HCEC 1CT (cell line): ENCODE measurements around the gene ATP6V1B1.

Experiments
- DNase-seq: peaks from one replicate; pipeline ENCODE4 v3.0.0-alpha.2; 2017

Gene ATP6V1B1

DNA sequence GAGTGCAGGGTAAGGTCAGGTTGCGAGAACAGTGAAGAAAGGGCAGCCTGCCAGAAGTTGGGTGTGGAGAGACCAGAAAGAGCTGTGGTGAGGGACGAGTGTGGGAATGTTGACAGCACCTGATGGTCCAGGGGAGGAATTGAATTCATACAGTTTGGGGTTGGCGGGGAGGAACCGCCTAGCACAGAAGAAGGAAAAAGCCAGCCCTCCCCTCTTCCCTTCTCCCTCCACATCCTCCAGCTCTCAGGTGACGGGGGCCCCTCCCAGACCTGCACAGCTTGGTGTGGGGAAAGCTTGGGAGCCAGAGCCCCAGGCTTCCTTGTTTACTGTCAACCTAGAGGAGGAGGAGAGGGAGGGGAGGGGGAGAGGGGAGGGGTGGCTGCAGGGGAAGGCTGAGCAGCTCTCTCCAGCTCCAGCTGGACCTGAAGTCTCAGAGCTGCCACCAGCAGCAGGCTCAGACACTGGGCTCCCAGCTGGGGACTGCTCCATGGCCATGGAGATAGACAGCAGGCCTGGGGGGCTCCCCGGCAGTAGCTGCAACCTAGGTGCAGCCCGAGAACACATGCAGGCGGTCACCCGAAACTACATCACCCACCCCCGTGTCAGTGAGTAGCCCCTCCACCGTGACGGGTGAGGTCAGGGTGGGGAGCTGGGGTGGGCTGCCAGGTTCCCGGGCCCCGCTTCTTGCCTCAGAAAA, at the start of gene ATP6V1B1:
ATP6V1B1 (plus strand) TSS at position 433 of the 697 bp plus-strand sequence; CDS start at position 488, 55 bp downstream.
- DNase-seq: no peak

DNA sequence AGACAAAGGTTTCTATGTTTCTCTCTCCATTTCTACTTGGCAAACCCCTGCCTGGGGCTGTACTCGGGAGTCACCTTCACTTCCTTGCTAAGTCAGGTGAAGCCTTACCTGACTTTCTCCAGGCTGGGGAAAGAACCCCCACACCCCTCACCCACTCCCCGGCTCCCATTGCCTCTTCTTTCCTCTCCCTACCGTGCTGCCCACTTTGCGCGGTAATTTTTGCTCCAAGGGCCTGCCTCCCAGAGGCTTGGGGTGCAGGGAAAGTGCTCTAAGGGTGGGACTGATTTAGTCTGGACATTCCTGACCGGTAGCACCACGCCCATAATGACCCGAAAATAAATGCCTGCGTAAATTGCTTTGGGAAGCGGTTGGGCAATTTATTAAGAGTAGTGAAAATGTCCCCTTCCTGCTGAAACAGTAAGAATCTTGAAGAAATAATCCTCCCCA, 49.1 kb upstream of the ATP6V1B1 start:
- DNase-seq: no peak

DNA sequence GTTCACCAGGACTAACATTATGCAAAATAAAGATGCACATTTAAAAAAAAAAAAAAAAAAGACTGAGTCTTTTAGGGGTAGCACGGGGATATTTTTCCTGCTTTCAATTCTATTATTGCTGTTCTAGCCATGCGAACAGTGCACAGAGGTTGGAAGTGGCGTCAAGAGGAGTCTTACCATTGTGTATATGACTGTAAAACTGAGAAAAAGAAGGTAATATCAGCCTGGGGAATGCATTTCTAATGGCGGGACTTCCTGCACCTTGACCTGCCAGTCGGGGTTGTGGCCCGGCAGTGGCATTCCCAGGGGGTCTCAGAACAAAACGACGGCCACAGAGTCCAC, 48.5 kb upstream of the ATP6V1B1 start:
- no peak for DNase-seq

DNA sequence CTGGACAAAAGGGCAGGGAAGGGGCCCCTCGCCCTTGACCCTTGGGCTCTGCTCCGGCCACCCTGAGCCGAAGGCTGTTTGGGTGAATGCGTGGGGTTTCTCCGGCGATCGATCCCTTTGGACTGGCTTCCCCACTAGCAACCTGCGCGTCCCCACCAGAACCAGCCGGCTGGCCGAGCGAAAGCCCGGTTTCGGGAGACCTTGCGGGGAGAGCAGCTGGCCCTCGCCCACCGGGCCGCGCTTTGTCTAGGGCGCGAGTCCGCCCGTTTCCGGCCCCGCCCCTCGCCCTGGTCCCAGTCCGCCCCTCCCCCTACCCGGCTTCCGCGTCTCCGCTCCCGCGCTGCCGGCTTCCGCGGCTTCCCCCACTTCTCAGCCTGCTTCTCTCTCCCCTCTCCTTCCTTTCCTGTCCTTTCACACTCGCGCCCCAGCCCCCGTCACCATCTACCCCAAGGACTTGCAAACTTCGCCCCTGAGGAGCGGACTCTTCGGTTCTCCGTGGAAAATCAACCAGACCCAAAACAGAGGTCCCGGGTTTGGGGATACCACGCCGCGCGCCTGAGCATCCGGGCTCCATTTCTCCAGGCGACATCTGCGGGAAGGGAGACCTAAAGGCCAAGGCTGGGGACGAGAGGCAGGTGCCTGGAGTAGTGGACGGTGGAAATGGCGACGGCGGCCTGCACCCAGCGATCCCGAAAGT, 48.0 kb upstream of the ATP6V1B1 start:
- DNase-seq: no peak

DNA sequence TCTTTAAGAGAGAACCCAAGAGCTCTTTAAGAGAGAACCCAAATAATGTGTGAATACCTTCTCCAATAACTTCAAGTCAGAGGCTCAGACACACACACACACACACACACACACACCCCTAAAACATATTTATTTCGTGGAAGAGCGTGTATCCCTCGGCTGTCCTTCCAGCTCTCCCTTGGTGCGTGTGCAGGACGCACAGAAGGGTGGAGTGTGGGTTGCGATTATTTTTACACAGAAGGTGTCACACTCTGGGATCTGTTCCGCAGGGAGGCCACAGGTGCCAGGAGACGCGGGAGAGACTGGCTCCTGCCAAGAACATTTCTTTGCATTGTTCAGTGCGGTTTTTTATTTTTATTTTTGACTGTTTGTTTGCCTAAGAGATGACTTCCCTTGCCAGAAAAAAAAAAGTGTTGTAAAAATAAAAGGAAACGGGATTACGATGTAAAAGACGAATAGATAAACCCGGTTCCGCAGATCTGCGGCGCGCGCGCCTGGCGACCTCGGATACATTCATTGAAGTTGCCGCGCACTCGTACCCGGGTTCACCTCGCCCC, 47.3 kb upstream of the ATP6V1B1 start:
- DNase-seq: no peak

DNA sequence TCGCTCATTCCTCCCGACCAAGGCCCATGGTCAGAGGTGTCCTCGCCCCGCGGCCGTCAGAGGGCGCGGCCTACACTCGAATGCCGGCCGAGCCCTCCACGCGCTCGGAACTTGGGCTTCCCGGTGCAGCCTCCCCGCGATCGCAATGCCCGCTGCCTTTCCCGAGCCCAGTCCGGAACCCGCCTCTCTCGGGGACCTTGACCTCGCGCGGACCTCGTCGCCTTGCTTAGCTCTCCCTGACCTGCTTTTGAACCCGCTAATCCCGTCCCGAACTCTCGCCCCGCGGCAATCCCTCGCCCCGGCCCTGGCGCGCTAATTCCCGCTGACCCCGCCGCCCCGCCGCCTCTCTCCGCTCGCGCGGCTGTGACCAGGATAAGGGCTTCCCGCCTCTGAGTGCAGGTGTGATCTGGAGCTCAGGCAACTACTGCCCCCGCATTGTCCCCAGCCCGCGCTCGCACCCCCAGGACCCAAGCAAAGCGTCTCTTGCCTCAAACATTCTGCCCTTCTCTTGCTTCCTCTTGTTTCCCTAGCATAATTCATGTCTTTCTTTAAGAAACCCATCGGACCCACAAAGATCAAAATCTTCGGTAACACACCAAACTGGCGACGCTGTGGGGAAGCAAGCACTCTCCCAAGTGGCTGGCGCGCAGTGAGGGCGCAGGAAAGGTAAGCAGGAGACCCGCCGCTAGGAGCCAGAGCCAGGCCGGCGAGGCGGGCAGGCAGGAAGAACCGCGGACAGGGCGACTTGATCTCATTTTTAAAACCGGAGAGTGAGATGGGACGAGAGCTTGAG, 46.6 kb upstream of the ATP6V1B1 start:
- no peak for DNase-seq

DNA sequence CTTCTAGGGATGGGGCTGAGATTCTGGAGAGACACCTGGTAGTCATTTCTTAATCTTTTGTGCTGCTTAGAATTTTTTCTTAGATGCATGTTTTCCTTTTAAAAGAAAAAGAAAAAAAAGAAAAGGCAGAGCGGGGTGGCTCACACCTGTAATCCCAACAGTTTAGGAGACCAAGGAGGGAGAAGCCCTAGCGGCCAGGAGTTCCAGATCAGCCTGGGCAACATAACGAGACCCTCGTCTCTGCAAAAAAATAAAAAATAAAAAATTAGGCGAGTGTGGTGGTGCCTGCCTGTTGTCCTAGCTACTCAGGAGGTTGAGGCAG, 46.0 kb upstream of the ATP6V1B1 start:
- DNase-seq: no peak

DNA sequence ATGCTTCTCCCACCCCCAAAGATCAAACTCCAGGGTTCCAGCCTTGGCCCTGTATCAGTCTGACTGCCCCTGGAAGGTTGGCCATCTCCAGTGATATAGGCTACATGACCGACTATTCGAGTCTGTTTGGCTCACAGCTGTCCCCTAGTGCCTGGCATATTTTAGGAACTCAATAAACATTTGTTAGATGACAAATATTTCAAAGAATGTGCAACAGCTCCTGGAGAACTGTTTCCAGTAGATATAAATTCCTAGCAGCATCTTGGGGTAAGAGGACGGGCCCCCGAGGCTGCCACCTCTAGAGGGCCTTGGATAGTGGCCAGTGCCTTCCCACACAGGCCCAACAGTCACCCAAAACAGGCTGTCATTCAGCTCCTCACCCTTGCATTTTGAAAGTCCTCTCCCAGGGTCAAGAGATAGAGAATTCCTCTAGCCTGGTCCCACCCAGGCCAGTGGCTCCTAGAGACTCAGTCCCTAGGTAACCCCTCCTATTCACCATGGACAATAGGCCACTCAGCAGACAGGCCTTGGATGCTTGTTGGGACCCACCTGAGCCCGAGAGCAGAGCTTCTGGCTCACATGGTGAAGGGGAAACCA, 45.1 kb upstream of the ATP6V1B1 start:
- peak; percentile 4 for DNase-seq

DNA sequence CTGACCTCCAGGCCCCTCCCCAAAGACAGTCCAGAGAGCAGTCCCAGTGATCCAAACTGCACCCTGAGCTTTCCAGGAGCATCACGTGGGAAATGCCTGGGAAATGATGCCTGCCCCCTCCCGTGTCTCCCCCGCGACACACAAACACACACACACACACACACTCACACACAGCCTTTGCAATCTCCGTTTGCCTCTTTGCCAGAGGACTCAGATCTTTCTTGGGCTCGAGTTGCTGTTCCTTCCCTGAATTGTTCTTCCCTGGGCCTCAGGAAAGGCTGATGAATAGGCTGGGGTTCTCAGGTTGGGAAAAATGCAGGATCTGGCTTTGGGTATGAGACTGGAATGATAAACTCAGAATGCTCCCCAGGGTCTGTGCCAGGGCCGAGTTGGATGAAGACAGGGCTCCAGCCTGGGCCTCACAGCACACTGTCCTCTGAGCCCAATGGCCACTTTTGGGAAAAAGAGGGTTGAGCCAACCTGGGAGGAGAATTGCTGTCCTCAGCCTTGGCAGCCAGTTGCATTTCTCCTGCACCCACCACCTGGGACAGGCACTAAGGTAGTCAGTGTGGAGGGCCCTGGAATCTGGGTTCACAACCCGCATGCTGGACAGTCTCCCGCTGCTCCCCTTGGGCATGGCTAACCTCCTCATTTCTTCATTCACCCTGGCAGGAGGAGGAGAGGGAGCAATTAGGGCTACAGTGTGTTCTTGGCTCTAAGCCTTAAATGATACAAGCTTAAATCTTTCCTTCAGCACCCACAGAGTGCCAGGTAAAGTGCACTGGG, 43.9 kb upstream of the ATP6V1B1 start:
- DNase-seq: no peak

DNA sequence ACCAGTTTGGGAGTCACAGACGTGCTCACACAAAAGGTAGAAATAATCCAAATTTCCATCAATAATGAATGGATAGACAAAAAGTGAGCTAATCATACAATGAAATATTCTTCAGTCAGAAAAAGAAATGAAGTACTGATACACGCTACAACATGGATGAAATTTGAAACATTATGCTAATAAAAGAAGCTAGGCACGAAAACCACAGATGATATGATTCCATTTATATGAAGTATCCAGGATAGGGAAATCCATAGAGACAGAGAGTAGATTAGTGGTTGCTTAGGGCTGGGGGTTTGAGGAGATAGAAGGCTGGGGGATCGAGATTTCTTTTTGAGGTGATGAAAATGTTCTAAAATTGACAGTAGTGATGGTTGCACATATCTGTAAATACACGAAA, 43.0 kb upstream of the ATP6V1B1 start:
- no peak for DNase-seq

DNA sequence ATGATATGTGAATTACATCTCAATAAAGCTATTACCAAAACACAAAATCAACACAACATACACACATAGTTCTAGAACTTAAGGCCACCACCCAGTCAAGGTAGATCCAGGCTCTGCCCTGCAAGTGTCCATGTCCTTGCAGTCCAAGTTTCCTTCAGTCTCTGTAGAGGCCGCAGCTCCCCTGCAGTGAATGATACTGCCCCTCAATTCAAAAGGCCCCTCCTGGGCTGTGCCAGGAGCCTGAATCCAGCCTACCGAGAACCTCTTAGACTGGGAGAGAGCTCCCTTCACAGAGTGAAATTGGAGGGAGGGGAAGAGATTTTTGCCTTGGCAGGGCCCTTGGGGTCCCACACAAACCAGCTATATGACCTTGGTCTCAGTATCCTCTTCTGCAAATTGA, 42.5 kb upstream of the ATP6V1B1 start:
- DNase-seq: no peak

DNA sequence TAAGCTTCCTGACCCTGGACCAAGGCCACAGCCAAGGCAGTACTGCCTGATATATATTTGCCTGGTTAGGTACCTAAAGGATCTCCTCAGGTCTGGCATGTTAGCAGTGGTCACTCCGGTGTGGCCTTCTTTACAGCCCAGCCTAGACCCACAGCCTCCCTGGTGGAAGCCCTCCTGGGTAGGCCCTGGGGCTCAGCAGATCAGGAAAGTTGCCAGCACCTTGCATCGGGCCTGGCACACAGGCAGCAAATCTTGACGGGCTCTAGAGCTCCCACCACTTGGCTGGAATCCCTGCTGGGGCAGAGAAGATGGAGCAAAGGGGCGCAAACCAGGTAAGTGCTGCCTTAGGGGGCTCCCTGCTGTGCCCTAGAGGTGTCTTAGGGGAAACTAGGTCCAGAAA, 40.9 kb upstream of the ATP6V1B1 start:
- no peak for DNase-seq

DNA sequence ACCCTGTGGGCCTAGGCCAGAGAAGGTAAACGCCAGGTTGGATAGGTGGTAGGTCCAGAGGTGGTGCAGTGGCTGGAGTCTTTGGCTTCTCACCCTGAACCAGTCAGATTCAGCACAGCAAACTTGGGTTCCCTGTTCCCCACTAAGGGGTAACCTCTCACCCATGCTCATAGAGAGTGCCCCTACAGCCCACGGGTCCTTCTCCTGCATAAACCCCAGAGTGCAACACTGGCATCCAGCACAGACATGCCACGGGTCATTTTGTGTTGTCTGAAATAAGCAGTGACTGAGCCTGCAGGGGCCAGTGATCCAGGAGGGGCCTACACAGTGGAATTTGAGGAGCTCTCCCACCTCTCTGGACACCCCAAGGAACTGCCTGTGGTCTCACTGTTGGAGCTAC, 40.5 kb upstream of the ATP6V1B1 start:
- no peak for DNase-seq

DNA sequence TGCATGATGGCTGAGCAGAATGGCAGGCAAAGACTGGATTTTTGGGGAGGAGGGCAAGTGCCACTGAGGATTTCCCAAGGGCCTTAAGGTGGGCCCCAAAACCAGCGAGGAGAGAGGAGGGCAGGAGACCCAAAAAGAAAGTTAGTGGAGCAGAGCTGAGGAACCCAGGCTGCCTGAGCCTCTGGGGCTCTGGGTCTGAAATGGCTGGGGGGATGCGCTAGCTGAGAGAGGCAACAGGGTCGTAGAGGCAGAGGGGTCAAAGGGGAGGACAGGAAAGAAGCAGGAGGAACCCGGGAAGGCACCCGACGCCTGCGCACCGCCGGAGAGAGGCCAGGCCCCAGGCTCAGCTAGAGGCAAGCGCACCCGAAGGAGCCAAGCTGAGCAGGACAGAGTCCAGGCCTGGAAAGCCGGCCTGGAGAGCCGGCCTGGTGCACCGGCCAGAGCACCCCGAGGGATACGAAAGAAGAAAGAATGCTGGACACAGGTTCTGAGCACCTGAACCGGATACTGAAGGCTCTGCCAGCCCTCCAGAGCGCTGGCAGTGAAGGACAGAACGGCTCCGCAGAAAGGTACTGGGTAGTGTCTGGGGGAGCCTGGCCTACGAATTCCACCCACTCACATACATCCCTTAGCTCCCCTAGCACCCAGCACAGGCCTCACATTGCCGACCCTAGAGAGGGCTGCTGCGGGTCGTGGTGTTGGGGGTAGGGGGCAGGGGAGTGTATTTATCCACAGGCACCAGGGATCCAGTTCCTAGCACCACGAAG, 39.5 kb upstream of the ATP6V1B1 start:
- DNase-seq: no peak

DNA sequence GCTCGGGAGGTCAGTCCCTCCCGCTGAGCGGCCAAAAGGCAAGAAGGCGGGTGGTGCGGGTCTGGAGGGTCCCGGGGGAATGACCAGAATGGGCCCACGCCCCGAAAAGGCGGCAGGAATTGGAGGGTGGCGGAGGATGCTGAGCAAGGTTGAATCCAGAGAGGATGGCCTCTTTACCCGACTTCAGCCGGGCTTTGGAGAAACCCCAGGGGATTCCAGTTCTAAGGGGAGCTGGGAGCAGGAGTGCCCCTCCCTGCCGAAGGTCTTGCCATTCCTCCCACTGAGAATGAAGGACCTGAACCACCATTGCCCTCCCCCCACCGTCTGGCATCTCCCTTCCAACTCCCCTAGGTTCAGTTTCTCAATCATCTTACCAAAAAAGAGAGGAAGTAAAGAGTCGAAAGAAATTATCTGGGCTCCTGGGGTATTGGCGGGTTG, 38.9 kb upstream of the ATP6V1B1 start:
- DNase-seq: no peak

DNA sequence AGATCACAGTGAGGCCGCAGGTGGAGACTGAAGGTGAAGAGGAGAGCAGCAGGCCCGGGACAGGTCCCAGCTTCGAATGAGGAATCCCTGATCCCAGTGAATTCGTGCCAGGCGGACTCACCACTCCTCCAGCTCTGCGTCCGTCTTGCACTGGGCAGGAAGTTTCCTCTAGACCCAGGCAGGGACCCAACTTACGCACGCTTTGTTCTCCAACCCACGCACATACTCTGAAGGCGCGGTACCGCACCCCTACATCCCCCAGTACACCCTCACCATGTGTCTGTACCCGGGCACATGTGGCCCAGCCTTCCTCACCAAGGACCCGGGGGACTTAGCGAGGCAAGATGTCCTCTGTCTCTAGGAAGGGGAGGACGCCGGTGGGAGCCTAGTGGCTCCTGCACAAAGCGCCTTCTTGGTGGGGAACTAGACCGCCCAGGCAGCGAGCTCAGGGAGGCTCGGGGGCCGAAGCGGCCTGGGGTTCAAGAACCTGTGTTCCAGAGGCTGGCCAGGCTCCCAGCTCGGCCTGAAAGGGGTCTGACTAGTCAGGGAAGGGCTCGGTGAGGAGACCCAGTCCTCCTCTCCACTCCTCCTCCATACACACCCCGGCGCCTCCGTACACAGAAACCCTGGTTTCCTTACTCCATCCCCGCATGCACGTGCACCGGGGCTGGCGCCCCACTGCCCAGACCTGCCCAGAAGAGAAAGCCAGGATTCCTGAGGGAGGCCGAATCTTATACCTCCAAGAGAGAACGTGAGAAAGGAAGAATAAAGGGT, 38.3 kb upstream of the ATP6V1B1 start:
- DNase-seq: no peak

DNA sequence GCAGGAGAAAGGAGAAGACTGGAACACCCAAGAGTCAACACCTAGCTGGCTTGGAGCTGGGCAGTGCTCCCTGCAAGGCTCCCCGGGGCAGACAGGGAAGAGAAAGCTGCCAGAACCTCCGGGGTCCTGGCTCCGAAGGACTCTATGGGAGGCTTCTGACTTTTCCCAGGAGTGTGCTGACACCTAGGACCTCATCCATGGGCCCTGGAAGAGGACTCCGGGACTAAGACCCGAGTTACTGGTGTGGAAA, 37.8 kb upstream of the ATP6V1B1 start:
- no peak for DNase-seq

DNA sequence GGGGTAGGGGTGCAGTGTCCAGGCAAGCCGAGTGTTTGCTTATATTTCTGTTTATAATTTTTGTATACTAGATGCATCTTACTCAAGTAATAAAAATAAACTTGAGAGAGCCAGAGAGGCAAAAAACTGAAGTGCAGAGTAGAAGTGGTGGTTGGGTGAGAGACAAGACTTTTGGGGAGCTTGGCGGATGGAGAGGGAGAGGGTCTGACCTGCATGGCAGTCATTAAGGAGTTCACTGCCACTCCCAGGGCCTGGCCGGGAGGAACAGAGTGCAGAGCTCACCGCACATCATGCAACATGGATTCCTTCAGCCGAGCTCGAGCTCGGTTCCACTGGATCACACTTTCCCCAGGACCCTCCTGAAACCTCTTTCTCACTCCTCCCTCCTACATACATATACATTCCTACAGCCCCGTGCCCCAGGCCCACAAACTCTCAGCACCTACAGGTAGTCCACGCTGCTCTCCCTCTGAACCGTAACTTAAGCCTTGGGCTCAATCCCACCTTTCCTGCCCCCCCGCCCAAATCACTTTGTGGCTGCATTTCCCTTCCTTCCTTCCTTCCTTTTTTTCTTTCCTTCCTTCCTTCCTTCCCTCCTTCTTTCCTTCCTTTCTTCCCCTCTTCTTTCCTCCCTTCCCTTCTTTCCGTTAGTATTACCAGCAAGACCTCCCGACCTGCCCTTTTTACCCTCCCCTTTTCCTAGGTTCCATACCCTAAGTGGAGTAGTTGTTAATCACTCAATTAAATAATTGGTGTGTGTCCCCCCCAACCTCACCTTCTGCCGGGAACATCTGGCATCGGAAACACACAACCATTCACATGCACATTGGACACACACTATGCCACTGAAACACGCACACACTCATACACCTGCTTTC, 37.1 kb upstream of the ATP6V1B1 start:
- DNase-seq: no peak

DNA sequence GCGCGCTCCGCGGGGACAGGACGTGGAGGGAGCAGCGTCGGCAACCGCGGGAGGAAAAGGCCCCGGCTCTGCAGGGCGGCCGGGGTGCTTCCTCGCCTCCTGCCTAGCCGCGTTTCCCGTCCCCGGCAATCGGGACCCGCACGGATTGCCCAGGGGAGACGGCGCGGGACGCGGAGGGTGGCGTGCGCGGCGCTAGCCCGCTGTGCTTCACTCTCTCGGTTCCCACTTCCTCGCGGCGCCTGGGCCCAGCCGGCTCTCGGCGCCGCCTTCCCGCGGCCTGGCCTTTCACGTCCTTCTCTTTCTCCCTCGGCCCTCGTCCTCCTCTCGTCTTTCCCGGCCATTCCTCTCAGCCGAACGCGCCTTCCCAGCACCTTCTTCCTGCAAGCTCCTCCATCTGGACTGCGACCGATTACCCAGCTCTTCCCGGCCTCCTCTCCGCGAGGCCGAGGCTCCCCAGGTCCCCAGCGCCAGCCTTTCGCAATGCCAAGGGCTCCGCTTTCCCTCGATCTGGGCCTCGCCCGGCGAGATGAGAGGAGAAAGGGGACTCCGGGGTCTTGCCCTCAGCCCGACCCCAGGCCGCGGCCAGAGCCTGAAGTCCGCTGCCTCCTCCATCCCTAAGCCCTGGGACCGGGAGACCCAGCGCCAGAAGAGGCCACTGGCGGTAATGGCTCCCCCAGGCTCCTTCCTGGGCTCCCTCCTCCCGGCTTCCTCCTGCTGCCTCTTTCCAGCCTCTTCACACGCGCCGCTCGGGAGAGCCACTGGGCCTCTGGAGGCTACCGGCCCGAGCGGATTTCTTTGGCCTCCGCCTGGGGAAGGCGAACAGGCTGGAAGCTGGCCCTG, 34.3 kb upstream of the ATP6V1B1 start:
- no peak for DNase-seq
